Pons (tissue), 1 donor: ENCODE results near the gene TUBA1C.

Source experiments
- DNase-seq: peaks from one replicate; pipeline ENCODE4 v3.0.0-alpha.2; 2016; ENCODE audit warnings: low spot score

TUBA1C gene

DNA sequence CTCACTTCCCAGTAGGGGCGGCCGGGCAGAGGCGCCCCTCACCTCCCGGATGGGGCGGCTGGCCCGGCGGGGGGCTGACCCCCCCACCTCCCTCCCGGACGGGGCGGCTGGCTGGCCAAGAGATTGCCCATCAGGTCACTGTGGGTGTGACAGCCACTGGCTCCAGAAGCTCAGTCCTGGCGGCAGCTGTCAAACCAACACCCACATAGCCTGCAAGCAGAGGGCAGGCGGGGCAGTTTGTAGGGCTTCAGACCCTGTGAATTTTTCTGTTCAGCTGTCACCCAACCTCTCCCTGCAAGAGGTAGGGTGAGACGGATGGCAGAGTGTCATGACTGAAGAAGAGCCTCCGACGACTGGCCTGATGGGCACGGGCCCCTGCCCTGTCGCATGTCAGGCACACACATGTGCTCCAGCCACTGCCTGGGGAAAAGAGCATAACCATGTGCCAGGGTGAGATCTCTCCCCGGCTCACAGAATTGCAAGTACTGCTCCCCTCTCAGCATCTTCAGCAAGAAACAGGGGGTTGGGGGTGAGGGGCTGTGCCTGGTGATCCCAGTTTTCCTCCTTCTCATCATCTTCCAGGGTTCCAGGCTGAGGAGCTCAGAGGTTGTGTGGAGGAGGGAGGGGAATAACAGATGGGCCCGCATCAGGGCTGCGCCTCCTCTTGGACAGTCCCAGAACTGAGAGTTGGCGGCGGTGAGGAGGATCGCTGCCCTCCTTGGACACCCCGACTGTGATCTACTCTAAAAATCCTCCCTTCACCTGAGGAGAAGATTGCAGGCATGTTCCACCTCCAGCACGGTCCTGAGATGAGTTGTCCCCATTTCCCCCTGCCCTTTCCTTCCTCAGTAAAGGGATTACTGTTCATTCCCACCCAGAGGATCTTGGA is 18.9 kb downstream of the TUBA1C start:
- DNase-seq: no peak

DNA sequence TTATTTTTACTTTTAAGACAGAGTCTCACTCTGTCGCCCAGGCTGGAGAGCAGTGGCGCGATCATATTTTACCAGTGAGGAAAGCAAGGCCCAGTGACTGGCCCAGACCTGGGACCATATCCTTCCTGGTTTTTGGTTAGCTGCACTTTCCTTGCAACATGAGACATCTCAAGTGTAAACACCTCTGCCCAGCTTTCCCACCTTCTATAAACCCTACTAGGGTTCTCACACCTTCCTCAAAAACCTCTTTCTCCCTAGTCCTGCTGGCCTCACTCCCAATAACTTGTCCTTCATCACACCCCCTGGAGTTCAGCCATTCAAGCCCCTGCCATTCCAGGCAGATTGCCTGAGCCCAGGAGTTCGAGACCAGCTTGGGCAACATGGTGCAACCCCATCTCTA is 19.8 kb downstream of the TUBA1C start:
- DNase-seq: no peak

DNA sequence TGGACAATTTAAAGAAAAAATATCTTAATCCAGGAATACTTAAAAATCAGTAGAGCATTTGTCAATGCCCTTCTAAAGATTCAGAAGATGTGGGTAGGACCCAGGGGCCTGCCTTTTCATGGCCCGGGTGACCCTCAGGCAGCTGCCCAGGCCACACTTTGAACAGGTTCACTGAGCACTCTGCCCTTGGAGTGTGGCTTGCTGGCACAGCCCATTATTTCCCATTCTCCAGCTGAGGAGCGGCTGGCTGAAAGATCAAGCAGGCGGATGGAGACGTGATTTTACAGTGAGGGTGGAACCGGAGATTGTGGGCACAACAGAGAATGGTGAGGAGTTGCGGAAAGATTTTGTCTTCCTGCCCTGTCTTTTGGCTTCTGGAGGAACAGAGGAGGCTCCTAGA is 23.0 kb downstream of the TUBA1C start:
- no peak for DNase-seq

DNA sequence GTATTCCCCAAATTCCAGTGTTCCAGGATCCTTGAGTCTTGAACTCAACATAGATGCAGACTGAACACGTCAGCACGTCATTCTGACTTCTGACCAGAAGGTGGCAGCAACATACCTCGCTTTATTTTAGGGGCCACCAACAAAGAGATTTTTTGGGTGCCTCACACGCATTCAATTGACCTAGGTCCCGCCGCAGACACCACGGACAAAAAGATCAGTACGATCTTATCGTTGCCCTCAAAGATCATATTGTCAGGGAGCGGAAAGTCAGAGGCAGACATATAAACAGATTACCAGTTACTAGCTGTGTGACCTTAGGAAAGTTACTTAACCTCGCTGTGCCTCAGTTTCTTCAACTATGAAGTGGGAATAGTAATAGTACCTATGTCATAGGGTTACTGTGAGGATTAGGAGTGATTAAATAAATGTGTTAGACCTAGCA is 23.6 kb downstream of the TUBA1C start:
- peak; percentile 69 for DNase-seq

DNA sequence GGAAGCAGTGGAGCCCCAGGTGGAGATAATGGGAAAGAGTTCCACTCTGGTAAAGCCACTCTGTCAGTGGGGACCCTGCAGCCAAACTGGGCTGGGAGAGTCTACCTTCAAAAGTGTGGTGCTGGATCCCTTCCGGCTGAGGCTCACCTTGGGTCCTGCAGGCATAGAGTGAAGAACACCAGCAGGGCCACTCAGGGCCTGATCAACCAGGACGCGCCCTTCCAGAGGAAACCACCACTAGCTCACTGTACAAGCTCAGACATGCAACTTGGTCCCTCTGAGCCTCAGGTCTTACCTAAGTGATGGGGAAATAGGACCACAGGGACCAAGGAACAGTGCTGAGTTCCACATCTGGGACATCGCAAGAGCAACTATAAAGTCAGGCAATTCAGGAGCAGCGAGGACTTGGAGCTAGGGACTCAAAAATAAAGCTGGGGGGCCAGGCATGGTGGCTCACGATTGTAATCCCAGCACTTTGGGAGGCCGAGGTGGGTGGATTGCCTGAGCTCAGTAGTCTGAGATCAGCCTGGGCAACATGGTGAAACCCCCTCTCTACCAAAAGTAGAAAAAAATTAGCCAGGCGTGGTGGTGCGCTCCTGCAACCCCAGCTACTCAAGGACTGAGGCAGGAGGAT is 24.2 kb downstream of the TUBA1C start:
- DNase-seq: no peak

DNA sequence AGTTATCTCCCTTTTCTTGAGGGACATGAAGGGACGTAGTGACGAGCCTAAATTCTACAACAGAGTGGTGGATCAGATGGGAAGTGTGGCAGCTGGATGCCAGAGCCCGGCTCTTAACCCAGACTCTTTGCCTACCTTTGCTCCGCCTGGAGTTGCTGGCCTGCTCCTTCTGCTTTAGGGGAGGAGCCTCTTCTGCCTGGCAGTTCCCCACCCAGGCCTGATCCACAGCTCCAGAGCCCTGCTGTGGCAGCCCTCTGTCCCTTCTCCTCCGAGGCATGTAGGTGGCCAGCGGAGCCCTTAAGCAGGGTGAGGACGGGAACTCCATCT is 27.8 kb downstream of the TUBA1C start:
- no peak for DNase-seq

DNA sequence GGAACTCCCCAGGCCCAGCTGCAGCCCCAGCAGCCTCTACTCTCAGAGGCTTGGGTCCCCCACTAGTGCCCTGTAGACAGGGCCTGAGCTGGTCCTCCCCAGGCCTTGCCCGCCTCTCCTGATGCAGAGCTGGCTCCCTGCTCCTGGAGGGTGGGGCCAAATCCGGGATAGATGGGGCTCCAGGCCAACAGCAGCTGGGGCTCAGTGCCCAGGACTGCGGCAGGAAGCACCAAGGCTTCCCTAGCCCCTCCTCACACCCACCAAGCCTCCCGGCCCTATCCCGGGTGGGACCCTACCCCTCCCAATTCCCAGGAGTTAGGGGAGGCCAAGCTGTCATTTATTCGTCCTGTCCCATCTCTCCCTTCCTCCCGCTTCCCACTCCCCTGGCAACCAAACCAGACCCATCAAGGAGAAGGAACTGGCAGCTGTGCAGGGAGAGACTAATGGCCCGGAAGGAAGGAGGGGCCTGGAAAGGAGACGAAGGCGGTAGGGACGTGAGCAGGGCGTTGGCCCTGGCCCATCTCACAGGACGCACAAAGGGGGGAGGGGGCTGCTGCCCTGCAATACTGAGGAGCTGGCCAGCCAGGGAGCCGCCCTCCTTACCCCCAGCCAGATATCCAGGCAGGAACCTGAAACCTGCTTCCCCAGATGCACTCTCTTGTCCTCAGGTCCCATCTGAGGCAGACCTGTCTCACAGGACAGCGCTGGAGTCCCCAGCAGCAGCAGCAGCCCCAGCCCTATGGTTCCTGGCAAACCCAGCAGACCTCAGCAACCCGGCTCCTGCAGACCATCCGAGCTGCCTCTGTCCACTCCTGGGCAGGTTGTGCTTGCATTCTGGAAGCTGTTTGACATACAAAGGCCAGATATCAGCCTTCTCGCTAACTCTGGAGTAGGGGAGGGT is 28.4 kb downstream of the TUBA1C start:
- no peak for DNase-seq

DNA sequence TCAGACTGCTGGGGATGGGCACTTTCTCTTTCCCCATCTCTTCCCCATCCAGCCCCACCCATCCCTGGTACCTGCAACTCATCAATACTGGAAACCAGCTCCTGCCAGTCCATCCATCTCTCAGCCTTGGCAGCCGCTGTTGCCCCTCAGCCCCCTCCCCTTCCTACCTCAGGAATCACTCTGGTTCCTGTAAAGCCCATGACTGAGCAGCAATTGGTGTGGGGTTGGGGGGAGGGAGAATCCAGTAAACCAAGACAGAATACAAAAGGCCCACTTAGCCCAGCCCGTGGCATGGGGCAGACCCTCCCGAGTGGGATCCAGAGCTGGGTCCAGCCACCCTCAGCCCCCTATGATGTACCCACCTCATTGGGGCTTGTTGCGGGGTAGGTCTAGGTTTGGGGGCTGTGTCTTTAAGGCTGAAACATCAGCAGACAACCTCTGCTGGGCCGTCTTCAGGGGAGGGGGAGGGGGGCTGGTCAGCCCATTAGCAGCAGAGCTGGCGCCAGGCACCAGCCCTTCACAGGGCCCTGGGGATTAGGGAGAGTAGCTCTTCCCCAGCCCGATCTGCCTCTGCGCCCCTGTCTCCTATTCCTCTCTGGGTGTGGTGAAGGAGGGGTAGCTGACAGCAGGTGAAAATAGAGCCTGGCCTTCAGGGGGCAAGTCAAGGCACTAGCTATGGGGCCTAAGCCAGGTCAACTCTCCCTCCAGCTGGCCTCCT is 29.4 kb downstream of the TUBA1C start:
- DNase-seq: no peak

DNA sequence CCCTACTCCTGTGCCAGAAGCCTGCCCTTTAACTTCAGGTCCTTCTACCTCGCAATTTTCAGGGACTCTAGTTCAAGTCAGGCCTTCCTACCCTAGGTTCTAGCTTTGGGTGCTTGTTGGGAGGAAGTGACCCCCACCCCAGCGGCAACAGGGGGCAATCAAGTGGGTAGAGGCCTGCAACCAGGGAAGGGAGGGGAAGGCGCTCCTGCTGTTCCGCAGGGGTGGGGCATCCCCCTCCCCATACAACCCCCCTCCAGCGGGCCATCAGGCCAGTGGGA is 29.9 kb downstream of the TUBA1C start:
- DNase-seq: no peak

DNA sequence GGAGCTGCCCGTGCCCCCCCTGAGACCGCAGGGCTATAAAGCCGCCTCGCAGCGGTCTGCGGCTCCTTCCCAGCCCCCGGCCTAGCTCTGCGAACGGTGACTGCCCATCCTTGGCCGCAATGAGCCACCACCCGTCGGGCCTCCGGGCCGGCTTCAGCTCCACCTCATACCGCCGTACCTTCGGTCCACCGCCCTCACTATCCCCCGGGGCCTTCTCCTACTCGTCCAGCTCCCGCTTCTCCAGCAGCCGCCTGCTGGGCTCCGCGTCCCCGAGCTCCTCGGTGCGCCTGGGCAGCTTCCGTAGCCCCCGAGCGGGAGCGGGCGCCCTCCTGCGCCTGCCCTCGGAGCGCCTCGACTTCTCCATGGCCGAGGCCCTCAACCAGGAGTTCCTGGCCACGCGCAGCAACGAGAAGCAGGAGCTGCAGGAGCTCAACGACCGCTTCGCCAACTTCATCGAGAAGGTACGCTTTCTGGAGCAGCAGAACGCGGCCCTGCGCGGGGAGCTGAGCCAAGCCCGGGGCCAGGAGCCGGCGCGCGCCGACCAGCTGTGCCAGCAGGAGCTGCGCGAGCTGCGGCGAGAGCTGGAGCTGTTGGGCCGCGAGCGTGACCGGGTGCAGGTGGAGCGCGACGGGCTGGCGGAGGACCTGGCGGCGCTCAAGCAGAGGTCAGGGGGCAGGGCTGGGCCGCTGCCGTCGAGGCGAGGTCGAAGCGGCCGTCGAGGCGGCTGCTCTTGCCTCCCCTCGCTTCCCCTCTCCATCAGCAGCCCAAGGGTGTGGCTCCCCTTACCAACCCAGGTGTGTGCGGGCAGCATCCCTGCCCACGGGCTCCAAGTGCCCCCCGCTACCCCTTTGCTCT is 30.4 kb downstream of the TUBA1C start, which contains the start of gene PRPH:
Gene PRPH (plus strand): TSS at position 66 of the 855 bp plus-strand sequence. CDS start 54 bp downstream, at position 120.
- DNase-seq: no peak

DNA sequence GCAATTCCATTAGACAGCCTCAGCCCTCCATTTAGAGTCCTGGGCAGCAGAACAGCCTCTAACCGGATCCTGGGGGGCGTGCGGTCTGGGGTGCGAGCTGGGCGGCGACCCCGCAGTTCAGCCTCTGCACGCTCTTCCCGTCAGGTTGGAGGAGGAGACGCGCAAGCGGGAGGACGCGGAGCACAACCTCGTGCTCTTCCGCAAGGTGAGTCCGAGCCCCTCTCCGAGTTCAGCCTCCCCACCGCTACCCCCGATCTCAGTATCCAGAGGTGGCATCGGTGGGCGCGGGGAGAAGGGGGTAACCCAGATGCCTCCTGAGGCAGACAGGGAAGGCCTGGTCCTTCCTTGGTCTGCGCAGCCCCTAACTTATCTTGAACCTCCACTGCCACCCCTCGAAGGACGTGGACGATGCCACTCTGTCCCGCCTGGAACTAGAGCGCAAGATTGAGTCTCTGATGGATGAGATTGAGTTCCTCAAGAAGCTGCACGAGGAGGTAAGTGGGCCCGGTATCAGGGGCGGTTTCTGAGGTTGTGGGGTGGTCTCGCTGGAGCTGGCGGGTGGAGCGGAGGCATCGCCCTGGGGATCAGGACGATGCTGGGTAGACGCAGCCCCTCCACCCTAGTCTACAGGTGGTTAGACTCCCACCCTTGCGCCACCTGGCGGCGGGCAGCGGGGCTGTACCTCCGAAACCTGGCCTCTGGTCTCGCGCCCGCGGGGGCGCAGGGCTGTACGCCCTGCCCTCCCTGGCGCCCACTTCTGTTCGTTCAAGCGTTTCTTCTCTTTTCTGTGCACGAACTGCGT is 31.4 kb downstream of the TUBA1C start:
- DNase-seq: no peak

DNA sequence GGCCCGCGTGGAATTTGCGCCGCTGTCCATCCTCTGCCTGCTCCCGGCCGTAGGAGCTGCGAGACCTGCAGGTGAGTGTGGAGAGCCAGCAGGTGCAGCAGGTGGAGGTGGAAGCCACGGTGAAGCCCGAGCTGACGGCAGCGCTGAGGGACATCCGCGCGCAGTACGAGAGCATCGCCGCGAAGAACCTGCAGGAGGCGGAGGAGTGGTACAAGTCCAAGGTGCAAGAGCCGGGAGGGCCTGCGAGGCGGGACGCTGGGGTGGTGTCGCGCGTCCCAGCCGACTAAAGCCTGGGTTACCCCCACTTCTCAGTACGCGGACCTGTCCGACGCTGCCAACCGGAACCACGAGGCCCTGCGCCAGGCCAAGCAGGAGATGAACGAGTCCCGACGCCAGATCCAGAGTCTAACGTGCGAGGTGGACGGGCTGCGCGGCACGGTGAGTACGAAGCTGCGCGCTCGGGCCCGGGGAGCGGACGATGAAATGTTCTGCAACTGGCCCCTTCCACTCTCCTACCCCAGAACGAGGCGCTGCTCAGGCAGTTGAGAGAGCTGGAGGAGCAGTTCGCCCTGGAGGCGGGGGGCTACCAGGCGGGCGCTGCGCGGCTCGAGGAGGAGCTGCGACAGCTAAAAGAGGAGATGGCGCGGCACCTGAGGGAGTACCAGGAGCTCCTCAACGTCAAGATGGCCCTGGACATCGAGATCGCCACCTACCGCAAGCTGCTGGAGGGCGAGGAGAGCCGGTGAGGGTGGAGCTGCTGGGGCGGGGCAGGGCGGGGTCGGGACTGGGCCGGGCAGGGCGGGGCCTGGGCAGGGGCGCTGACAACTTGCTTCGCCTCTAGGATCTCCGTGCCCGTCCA is 32.2 kb downstream of the TUBA1C start:
- DNase-seq: no peak

DNA sequence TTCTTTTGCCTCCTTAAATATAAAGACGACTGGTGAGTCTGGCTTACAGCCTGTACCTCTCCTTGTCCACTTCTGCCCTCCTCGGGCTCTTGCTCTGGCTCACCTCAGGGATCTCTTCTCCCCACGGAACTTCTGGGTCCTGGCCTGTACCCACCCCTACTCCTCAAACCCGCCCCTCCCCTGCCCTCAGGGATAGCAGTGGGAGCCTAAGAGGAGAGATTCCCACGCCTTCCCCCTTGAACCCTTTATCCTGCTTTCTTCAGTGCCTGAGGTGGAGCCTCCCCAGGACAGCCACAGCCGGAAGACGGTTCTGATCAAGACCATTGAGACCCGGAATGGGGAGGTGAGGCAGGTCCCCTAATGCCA is 32.8 kb downstream of the TUBA1C start:
- no peak for DNase-seq

DNA sequence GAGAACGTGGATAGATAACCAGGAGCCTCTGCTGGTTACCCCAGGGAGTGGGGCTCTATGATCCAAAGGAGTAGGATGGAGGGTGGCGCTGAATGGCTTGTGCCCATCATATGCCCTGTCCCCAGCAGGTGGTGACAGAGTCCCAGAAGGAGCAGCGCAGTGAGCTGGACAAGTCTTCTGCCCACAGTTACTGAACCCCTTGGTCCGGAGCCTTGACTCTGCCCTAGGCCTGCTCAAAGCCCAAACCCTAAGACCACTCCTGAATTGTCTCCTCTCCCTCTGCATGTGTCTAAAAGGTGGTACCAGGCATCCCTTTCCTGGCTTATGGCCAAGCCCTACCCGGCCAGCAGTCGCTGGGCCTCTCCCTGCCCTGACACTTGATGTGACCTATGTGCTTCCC is 33.3 kb downstream of the TUBA1C start:
- DNase-seq: no peak

DNA sequence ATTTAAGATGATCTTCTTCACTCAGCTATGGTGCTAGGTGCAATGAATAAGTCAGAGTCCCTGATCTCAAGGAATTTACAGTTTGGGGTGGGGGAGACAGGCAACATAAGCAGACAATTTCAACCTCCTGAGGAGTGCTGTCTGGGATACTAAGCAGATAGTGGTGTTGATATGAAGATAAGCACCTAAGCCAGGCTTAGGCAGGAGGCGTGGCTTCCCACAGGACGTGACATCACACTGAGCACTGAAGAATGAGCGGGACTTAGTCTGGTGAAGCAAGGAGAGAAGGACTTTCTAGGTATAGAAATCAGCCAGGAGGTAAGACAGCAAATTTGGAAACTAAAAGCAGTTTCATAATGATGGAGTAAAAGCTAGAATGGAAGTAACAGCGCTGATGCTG is 36.9 kb downstream of the TUBA1C start:
- no peak for DNase-seq

DNA sequence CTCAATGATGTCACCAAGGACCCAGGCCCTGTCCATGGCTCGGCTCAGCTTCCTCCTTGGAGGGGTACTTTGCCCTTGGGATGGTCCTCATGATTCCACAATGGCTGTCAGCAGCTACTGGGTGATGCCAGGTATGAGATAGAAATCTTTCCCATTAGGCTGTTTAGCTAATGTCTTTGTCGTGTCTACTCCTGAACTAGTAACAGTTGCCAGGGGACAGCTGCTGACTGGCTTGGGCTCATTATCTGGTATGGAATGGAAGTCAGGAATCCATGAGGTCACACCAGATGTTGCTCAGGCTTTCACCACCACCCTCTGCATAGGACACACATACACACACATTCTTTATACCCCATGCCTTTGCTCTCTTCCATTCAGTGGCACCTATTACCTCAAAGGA is 39.3 kb downstream of the TUBA1C start:
- DNase-seq: no peak

DNA sequence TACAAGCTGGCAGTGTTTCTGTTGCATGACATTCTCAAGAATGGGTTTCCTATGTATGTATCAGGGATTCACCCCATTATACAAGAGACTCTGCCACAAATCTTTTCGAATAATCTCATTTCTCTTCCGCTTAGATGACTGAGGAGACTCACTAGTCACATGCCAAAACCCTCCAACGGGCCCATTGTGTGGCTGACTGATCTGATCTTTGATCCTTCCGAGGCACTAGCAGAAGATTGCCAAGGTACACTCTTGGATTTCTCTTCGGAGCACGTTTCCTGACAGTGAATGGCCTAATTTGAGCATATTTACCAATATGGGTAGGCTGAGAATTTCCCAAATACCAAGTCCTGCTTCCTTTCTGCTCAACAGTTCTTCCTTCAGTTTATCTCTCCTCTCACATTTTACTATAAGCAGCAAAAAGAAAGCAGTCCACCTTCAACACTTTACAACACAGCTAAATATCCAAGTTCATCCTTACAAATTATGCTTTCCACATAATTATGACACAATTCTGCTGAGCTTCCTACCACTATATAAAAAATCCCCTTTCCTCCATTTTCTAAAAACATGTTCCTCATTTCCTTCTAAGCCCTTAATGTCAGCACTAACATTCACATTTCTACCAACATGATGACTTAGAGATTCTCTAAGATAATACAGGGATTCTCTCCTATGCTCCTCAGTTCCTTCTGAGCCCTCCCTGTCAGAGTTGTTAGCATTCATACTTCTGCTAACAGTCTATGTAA is 41.1 kb downstream of the TUBA1C start:
- no peak for DNase-seq

DNA sequence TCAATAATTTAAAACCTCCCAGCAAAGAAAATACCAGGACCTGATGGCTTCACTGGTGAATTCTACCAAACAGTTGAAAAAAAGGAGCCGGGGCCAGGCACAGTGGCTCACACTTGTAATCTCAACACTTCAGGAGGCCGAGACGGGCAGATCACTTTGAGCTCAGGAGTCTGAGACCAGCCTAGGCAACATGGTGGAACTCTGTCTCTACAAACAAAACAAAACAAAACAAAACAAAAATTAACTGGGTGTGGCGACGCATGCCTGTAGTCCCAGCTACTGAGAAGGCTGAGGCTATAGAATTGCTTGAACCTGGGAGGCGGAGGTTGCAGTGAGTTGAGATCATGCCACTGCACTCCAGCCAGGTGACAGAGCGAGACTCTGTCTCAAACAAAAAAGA is 44.5 kb downstream of the TUBA1C start:
- DNase-seq: no peak
